Stimulated activated CD8-positive, alpha-beta memory T cell treated with anti-CD3 and anti-CD28 coated beads, Interleukin-15, amount 100 ng/mL, for 4 hours (primary cell): ENCODE data around the gene INPP5A.
"Not testable (repeated sequence)": the region's sequence is repeated elsewhere in the genome, so short reads cannot be mapped to it uniquely, and the experiment has no call there.

Source experiments
- DNase-seq, 2 donors: peaks; one replicate each; pipeline ENCODE4 v3.0.0-alpha.2; 2020; ENCODE audit warnings: low read depth in 2 of 2

The INPP5A gene

GRCh38 chr10:132742167-132742836 lies 204.7 kb downstream of the INPP5A start:
- DNase-seq: no peak

GRCh38 chr10:132742837-132743194 lies 205.2 kb downstream of the INPP5A start:
- no peak for DNase-seq

GRCh38 chr10:132743196-132743924 lies 205.8 kb downstream of the INPP5A start:
- not testable (repeated sequence) for DNase-seq

- no peak for DNase-seq
Measured at GRCh38 chr10:132743925-132744490, 206.4 kb downstream of the INPP5A start.

- no peak for DNase-seq
Measured at GRCh38 chr10:132744839-132745238, 207.3 kb downstream of the INPP5A start.

GRCh38 chr10:132745511-132745910 lies 207.9 kb downstream of the INPP5A start:
- DNase-seq: no peak

GRCh38 chr10:132745971-132746370 lies 208.4 kb downstream of the INPP5A start:
- no peak for DNase-seq

GRCh38 chr10:132746386-132746785 lies 208.8 kb downstream of the INPP5A start:
- no peak for DNase-seq

GRCh38 chr10:132746801-132747625 lies 209.4 kb downstream of the INPP5A start:
- no peak for DNase-seq

GRCh38 chr10:132748135-132748534 lies 210.5 kb downstream of the INPP5A start:
- DNase-seq: no peak

- no peak for DNase-seq
Measured at GRCh38 chr10:132748545-132749370, 211.2 kb downstream of the INPP5A start.

- DNase-seq: no peak
Measured at GRCh38 chr10:132749371-132749795, 211.8 kb downstream of the INPP5A start.

GRCh38 chr10:132750936-132751335 lies 213.3 kb downstream of the INPP5A start:
- DNase-seq: no peak

- no peak for DNase-seq
Measured at GRCh38 chr10:132752378-132752777, 214.8 kb downstream of the INPP5A start.

GRCh38 chr10:132752961-132753360 lies 215.4 kb downstream of the INPP5A start:
- no peak for DNase-seq

- no peak for DNase-seq
Measured at GRCh38 chr10:132753596-132753995, 216.0 kb downstream of the INPP5A start.

- no peak for DNase-seq
Measured at GRCh38 chr10:132754071-132754470, 216.5 kb downstream of the INPP5A start.

GRCh38 chr10:132755166-132755711 lies 217.7 kb downstream of the INPP5A start:
- DNase-seq: no peak

GRCh38 chr10:132756591-132756990 lies 219.0 kb downstream of the INPP5A start:
- DNase-seq: no peak

GRCh38 chr10:132757171-132757570 lies 219.6 kb downstream of the INPP5A start:
- no peak for DNase-seq

- no peak for DNase-seq
Measured at GRCh38 chr10:132758865-132759264, 221.3 kb downstream of the INPP5A start.
